Measurements from ENCODE around the gene ST3GAL3. TPM values are rescaled to one million over a fixed set of nuclear protein-coding genes. Genes with fewer than 3 reads are reported as not detected.

ST3GAL3 gene
- total RNA-seq, 1 donor from 2014 or later, result 38.5 TPM

DNA sequence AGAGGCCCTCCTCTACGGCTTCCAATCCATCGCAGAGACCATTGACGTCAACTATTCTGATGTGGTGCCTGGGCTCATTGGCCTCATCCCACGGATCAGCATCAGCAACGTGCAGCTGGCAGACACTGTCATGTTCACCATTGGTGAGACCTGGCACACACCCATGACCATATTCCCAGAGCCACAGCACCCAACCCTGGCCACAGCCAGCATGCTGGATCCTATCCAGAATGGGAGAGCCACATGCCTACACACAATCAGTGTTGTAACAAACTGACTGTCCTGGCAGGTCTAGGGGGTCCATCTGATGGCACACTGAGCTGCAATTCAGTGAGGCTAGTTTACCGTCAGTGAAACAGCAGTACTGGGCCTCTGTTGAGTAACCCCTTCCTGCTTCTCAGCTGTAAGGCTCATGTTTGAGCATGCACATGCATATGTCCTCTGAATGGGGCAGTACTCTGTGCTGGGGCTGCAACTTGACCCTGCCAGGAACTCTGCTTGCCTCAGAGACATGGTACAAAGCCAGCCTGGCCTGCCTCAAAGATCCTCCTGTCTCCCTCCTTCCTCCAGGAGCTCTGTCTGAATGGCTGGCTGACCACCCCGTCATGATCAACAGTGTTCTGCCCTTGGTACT lies 250.2 kb downstream of the ST3GAL3 start:
- DNase-seq (ENCODE audit: low spot score), result no peak

DNA sequence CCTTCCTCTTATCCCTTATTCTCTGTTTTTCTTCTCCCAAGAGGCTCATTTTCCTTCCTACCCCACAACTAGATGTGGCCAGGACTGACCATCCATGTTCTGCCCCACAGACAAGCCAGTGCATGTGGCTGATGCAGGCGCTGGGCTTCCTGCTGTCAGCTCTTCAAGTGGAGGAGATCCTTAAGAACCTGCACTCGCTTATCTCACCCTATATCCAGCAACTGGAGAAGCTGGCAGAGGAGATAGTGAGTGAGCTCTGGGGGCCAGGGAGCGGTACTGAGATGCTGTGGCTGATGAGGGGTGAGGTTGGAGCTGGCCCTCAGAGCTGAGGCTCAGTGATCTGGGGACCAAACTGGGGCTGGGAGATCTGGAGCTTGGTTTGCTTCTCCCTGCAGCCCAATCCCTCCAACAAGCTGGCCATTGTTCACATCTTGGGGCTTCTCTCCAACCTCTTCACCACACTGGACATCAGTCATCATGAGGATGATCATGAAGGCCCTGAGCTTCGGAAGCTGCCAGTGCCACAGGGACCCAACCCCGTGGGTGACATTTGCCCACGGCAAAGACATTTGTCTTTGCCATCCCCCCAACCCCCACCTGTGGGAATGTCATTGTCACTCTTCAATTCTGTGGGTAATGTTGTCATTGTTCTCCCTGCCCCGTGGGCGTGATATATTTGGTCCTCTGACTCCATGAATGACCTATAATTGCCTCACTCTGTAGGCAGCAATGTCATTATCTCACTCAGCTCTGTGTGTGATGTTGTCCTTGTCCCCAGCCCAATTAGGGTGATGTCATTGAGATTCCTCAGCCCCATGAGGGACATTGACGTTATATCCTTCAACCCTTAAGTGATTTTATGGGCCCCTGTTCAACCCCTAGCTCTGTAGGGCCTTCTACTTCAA lies 251.3 kb downstream of the ST3GAL3 start:
- no peak for DNase-seq (ENCODE audit: low spot score)

DNA sequence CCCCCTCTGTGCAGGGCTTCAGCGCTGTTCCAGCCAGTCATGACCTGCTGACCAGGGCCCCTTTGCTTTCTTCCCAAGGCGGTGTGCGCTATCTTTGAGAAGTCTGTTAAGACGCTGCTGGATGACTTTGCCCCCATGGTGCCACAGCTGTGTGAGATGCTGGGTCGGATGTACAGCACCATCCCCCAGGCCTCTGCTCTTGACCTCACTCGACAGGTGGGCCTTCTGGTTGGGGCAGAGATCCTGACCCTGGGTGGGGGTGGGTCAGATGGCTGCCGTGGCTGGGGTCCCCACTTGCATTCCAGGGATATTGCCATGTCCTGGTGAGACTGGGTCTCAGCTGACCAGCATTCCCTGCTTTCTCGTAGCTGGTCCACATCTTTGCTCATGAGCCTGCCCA lies 253.5 kb downstream of the ST3GAL3 start:
- DNase-seq (ENCODE audit: low spot score), result no peak

DNA sequence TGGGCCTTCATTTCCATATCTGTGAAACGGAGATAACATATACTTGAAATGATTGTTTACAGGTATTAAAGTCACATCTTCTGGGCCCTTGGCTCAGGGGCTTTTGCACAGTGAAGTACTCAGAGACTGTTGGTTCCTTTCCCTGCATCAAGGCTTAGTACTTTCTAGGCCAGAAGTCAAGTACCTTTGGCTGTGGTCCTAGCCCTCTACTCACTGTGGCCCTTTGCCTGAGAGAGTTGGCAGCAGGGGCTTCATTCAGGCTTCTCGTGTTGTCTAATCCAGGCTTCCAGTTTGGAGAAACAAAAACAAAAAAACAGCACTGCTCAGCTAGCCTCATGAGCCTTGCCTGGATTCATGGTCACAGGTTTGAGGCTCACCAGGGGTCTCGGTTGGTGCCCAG lies 254.4 kb downstream of the ST3GAL3 start:
- DNase-seq (ENCODE audit: low spot score), result no peak

DNA sequence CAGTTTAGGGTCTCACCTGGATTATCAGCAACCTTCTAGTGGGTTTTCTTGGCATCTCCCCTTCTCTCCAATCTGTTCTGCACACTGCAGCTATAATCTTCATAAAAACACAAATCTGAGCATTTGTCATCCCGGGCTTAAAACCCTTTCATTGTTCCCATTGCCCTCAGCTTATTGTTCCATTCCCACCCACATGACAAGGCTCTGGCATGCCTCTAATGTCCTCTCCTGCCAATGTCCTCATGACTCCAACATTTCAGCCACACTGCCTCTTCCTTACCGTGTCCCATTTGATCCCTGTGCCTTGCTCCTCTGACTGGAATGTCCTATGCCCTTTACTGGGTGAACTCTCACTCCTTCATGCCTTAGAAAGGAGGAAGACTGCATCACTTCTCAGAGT lies 255.0 kb downstream of the ST3GAL3 start:
- DNase-seq (ENCODE audit: low spot score), result no peak

DNA sequence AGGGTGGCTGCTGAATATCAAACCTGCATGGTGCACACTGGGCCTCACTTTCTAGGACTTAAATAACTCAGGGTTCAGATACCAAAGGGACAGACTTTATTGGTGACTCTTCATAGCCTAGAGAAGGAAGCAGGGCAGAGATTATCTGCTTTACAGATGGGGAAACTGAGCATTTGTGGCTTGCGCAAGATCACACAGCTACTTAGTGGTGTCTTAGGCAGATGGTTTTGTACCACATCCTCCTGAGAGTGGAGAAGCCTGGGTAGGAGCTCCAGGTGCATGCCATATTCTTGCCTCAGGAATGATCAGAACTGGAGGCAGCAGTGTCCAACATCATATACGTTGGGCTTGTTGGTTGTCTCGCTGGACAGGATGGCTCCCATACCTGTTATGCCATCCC lies 255.7 kb downstream of the ST3GAL3 start:
- no peak for DNase-seq (ENCODE audit: low spot score)

DNA sequence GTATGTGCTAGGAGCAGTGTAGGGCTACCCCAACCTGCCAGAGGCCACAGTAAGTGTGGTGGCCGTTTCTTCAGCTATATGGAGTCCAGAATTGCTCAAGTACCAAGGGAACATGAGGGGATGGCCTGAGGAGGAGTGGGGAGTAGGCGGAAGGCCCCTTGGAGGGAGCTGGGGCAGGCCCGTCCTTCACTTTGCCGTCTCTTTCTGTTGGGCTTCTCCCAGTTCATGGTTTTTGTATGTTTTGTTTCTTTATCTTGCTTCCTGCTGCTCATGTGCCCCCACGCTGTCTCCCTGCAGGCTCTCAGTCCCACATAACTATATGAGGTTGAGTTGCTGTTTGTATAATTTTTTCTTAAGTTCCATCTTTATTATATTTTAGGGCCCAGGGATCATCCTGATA lies 256.6 kb downstream of the ST3GAL3 start:
- no peak for DNase-seq (ENCODE audit: low spot score)

DNA sequence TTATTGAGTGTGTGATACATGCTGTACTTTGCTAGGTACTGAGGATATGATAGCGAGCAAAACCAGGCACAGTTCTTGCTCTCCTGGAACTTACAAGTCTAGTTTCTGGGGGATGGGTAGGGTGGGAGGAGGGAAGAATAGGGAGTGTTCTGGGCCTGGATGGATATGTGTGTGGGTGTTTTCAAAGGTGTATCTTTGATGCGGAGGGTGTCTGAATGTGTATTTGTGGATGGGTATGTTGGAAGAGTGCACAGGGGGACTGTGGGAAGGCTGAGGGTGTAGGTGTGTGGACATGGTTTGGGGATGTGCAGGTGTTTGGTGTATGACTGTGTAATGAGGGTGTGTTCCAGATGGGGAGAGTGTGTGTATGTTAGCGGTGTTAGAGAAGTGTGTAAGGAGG lies 258.0 kb downstream of the ST3GAL3 start:
- DNase-seq (ENCODE audit: low spot score), result no peak

DNA sequence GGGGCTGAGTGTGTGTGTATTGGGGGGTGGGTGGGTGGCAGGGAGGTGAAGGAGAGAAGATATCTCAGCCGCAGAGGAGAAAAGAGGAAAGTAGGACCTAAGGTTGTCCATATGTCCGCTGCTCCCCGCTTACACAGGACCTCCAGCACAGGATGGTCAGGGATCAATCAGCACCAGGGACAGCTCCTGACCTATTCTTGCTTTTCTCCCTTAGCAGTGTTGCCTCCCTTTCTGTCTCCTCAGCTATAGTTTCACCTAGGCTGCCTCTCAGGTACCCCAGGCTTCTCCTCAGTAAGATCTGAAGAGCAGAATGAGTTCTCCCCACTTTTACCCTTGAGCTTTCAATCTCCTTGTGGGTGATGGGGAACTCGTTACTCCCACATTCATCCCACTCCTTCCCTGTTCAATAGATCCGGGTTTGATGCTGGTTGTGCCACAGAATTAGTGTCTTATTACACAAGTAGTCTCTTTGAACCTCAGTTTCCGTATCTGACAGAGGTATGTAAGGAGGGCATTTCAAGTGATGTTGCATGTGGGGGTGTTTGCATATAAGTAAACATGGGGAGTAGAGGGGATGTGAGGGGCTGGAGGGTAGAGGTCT lies 261.1 kb downstream of the ST3GAL3 start:
- DNase-seq (ENCODE audit: low spot score), result no peak

DNA sequence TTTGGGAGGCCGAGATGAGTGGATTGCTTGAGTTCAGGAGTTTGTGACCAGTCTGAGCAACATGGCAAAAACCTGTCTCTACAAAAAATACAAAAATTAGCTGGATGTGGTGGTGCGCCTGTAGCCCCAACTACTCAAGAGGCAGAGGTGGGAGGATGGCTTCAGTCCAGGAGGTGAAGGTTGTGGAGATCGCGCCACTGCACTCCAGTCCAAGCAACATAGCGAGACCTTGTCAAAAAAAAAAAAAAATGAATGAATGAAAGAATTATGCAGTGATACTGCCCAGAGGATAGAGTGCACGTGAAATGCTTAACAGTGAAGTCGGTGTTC lies 262.0 kb downstream of the ST3GAL3 start:
- no peak for DNase-seq (ENCODE audit: low spot score)

DNA sequence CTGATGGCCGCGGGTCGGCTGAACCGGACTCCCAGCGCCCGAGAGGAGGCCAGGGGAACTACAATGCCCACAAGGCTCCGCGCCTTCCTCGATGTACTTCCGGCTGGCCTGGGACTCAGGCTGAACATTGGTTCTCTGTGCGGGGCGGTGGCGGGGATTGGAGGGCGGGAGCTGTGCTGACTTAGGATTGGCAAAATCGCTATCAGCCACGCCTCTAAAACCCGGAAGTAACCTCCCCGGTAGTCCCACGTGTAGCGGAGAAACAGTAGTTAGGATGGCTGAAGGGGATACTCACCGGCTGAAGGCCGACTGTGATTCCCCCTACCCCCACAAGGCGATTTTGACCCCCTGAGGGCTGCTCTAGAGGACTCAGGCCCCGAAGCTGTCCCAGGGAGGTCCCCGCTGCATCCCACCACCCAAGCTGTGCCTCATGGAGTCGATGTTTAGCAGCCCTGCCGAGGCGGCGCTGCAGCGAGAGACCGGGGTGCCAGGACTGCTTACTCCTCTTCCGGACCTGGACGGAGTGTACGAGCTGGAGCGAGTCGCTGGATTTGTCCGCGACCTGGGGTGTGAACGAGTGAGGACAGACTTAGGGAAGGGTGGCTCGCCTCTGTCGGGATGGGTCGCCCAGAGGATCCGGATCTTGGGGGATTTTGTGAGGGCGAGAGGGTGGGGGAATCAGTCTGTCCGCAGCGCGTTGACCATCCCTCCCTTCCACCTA lies 262.6 kb downstream of the ST3GAL3 start, which contains the start of gene DPH2:
Gene DPH2 (plus strand): TSS at position 265 of the 721 bp plus-strand sequence. CDS start 166 bp downstream, at position 431.
- peak; percentile 98 for DNase-seq (ENCODE audit: low spot score)

DNA sequence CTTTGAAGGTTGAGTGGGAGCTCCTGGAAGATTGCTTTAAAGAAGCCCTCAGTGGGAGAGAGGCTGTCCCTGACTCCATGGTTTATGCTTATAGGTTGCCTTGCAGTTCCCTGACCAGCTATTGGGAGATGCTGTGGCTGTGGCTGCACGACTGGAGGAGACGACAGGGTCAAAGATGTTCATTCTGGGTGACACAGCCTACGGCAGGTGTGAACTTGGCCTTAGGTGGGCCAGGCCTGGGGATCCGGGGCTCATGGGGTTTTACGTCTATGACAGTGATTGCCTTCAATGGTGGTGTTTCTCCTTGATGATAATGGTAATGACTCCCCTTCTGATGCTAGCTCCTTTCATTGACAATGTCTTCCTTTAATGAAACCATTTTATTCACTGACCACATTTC lies 263.2 kb downstream of the ST3GAL3 start:
- DNase-seq (ENCODE audit: low spot score), result no peak

DNA sequence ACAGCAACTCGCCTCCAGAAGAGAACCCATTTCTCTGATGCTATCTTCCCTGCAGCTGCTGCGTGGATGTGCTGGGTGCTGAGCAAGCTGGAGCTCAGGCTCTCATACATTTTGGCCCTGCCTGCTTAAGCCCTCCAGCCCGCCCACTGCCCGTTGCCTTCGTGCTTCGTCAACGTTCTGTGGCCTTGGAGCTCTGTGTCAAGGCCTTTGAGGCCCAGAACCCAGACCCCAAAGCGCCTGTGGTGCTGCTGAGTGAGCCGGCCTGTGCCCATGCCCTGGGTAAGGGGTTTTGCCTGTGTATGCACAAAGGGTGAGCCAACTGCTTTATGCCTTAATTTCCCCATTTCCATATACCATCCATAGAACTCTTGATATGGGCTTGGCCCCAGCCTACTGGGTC lies 263.6 kb downstream of the ST3GAL3 start:
- DNase-seq (ENCODE audit: low spot score), result no peak

DNA sequence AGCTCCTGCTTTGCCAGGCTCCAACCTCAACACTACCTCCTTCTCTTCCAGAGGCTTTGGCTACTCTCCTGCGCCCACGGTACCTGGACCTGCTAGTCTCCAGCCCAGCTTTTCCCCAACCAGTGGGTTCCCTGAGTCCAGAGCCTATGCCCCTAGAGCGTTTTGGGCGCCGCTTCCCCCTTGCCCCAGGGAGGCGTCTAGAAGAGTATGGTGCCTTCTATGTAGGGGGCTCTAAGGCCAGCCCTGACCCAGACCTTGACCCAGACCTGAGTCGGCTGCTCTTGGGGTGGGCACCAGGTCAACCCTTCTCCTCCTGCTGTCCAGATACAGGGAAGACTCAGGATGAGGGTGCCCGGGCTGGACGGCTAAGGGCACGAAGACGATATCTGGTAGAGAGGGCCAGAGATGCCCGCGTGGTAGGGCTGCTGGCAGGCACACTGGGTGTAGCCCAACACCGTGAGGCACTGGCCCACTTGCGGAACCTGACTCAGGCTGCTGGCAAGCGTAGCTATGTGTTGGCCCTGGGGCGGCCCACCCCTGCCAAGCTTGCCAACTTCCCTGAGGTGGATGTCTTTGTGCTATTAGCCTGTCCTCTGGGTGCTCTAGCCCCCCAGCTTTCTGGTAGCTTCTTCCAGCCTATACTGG lies 264.1 kb downstream of the ST3GAL3 start:
- DNase-seq (ENCODE audit: low spot score), result no peak

DNA sequence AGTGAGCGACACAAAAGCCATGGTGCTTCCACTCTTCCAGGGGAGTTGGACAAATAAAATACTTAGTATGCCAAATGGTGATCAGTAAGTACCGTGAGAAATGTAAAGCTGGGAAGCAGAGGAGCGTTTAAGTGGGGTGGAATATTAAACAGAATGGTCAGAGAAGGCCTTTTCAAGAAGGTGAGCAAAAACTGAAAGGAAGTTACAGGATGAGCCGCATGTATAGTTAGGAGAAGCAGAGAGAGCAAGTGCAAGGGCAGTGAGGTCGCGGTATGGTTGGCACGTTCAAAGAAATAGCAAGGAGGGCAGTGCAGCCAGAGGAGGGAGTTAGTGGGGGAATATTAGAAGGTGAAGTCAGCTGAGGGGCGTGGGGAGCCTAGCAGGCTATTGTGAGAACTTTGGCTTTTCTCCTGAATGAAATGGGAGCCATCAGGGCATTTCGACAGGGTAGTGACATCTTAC lies 266.7 kb downstream of the ST3GAL3 start:
- DNase-seq (ENCODE audit: low spot score), result no peak

DNA sequence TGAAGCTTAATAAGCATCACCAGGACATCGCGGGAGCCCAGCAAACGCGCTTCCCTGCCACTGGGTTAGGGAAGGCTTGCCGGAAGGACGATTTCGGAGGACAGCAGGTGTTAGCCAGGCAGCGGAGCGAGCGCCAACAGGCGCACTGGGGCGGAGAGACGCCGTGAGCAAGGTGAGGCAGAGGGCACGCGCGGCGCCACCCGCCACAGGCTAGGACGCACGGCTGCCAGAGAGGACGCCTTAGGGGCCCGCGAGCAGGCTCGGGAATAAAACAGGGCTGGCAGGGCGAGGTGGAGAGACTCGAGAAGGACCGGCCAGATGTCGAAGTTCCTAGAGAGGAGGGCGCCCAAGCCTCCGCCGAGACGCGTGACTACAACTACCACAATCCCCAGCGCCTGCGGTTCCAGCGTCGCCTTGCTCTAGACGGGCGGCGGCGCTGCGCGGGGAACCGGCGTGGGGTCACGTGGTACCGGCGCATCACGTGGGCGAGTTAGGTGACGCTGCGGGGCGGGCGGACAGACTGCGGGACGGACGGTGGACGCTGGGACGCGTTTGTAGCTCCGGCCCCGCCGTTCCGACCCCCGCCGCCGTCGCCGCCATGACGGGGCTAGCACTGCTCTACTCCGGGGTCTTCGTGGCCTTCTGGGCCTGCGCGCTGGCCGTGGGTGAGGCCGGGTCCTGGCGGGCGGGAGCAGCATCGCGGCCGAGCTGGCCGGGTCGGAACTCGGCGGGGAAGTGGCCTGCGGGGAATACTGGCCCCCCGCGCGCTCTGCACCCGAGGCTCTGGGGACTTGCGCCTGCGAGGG lies 267.3 kb downstream of the ST3GAL3 start, which contains the start of gene ATP6V0B:
Gene ATP6V0B (plus strand): TSS at position 518 of the 806 bp plus-strand sequence. CDS start 81 bp downstream, at position 599.
- DNase-seq (ENCODE audit: low spot score), result peak; percentile 99

DNA sequence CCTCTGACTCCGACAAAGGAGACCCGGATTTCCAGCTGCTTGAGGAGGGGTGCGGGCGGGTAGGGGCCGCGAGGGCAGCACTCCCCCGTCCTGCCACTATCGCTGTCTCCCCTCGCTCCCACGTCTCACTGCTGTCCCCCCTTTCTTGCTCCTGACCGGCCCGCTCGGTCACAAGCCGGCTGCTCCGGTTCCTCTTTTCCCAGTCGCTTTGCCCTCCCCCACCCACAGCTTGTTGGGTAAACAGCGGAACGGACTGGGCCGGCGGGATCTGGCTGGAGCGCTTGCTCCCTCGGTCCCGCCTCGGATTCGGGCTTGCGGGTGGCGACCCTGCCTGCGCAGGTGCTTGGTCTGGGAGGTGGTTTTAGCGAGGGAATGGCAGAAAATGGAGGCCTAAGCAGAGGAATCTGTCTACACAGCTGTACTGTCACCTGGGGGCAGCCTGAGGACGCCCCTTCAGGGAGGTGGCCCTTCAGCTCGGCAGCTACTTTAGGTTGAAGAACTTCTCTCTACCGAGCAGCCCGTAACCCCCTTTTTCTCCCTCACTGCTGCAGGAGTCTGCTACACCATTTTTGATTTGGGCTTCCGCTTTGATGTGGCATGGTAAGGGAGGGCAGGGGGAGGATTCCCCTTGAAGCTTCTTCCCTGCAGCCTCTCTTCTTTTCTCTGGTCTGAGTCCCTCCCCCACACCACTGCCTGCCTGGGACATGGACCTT lies 268.1 kb downstream of the ST3GAL3 start:
- DNase-seq (ENCODE audit: low spot score), result no peak

DNA sequence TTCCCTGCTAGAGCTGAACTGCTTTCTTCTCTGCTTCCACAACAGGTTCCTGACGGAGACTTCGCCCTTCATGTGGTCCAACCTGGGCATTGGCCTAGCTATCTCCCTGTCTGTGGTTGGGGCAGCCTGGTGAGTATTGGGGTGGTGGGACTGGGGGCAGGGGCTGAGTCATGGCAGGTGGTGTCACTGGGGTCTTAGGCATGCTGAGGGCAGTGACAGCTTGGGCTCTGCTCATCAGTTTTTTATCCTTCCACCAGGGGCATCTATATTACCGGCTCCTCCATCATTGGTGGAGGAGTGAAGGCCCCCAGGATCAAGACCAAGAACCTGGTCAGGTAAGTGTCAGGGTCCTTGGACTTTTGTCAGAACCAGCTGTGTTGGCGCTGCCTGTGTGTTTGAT lies 268.7 kb downstream of the ST3GAL3 start:
- DNase-seq (ENCODE audit: low spot score), result no peak

DNA sequence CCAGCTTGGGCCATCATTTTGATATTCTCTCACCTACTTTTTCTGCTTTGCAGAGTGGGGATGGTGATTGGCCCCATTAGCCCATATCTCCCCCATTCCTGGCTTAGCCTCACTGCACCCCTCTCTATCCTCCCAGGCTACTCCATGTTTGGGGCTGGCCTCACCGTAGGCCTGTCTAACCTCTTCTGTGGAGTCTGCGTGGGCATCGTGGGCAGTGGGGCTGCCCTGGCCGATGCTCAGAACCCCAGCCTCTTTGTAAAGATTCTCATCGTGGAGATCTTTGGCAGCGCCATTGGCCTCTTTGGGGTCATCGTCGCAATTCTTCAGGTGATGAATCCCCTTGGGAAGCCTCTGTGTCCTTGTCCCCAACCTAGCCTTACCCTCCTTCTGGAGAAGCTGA lies 269.6 kb downstream of the ST3GAL3 start:
- no peak for DNase-seq (ENCODE audit: low spot score)

All from mesenteric fat pad (tissue), 1 donor.